GM12873 (cell line): ENCODE measurements around the gene PHB1.

Experiments used
- CTCF ChIP-seq: IDR thresholded peaks from 2 replicates; pipeline ENCODE4 v1.5.1; 2012; ENCODE audit warnings: low read depth, mild to moderate bottlenecking, moderate library complexity, low read length, control low read depth; ENCODE audit not compliant: insufficient read depth; ENCODE audit errors: missing control alignments

The PHB1 gene

DNA sequence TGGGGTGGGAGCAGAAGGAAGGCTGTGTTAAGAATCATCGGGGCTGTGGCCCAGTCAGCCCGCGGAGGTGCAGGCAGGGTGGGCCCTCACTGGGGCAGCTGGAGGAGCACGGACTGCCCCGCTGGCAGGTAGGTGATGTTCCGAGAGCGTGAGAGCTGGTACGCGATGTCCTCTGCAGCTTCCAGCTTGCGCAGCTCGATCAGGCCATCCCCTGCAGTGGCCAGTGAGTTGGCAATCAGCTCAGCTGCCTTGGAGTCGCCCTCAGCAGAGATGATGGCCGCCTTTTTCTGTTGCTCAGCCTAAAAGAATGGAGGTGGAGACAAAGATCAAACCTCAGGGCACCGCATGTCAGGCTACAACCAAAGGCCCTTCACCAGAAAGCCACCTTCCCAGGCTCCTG, 9.8 kb downstream of the PHB1 start:
- no peak for TF ChIP-seq CTCF

- TF ChIP-seq CTCF: no peak
These were observed 10.3 kb downstream of the PHB1 start for GRCh38 chr17:49404361-49404760.

- TF ChIP-seq CTCF: no peak
These were observed 11.0 kb downstream of the PHB1 start for GRCh38 chr17:49403514-49404289.

DNA sequence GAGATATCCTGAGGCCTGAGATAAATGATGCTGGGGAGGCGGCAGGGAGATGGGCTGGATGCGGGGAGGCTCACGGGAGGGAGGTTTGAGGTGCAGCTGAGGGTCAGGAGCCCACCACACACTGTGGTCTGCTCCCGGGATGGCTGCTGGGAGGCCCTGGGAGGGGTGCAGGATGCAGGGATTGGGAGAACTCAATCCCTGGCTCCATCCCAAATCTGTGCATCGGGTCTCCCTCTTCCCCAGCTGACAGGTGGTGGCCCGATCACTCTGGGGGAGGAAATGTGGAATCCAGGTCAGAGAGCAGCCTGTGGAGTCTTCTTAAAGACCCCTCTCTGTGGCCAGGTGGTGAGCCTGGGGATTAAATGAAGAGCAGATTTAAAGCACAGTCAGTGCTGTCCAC, 12.0 kb downstream of the PHB1 start:
- TF ChIP-seq CTCF: no peak

DNA sequence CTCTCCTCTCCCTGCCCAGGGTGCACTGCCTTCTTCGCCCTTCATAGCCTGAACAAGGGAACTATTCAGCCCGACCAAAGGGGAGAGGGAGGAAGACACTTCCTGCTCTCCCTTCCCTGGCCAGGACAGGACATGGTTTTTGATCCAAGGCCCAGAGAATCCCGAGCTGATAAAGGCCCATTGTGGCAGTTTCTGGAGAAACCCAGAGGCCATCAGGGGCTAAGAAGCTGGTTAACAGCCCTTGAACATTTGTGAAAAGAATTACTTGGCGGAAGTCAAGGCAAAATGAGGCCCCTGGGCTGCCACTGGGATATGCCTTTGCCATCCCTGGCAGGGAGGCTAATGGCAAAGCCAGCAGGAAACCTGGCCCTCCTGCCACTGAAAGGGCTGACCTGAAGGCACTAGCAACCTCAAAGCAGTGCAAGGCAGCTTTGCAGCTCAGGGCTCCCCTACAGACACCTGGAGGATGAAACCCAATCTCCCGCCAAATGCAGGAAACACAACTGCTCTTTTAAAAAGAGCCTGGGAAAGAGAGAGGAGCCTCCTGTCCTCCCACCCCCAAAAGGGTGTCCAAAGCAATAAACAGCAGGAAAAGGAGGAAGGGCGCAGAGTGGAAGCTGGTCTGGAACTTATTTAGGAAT, 12.6 kb downstream of the PHB1 start:
- no peak for TF ChIP-seq CTCF

- TF ChIP-seq CTCF: no peak
These were observed 14.7 kb downstream of the PHB1 start for GRCh38 chr17:49399995-49400394.

GRCh38 chr17:49397586-49397985, 17.1 kb downstream of the PHB1 start:
- TF ChIP-seq CTCF: no peak
